Calu3 (cell line): ENCODE data around the gene SUCLA2. TPM values are rescaled to one million over a fixed set of nuclear protein-coding genes. Genes with fewer than 3 reads are reported as not detected.

Experiments used
- BruUV-seq: library from RNA; stranded (reverse); fragments of 400-500 nt; replicated peaks from 2 replicates; lab custom pipeline; 2021; lab: Mats Ljungman, UMichigan
- CTCF ChIA-PET: fragments of 300-600 bp; sonication (Branson Sonifier 250); formaldehyde crosslinking; loops from one replicate; lab custom pipeline; 2022; ENCODE audit warnings: antibody characterized with exemption; lab: Charles Lee
- DNase-seq: peaks from one replicate; pipeline ENCODE4 v3.0.0; 2022
- H3K27ac Mint-ChIP-seq: one replicate; pipeline ENCODE4 v1.8.0; 2022; ENCODE audit warnings: mixed read lengths; ENCODE audit not compliant: unreplicated experiment
- H3K27me3 Mint-ChIP-seq: one replicate; pipeline ENCODE4 v1.8.0; 2022; ENCODE audit warnings: mixed read lengths; ENCODE audit not compliant: unreplicated experiment
- H3K36me3 Mint-ChIP-seq: one replicate; pipeline ENCODE4 v1.8.0; 2022; ENCODE audit warnings: mild to moderate bottlenecking, moderate library complexity, mixed read lengths; ENCODE audit not compliant: insufficient read depth, unreplicated experiment
- H3K4me1 Mint-ChIP-seq: one replicate; pipeline ENCODE4 v1.8.0; 2022; ENCODE audit warnings: mild to moderate bottlenecking, low read depth, mixed read lengths; ENCODE audit not compliant: unreplicated experiment
- H3K4me3 Mint-ChIP-seq: one replicate; pipeline ENCODE4 v1.8.0; 2022; ENCODE audit warnings: mild to moderate bottlenecking, low read depth, moderate library complexity, mixed read lengths; ENCODE audit not compliant: unreplicated experiment
- H3K9me3 Mint-ChIP-seq: one replicate; pipeline ENCODE4 v1.8.0; 2022; ENCODE audit warnings: low read depth, mixed read lengths; ENCODE audit not compliant: unreplicated experiment
- intact Hi-C: fragments of 100-400 bp; cut with micrococcal nuclease; formaldehyde crosslinking; loops from one replicate; pipeline ENCODE4 v1.10.0; 2022; ENCODE audit not compliant: unreplicated experiment
- total RNA-seq: library from RNA; stranded (reverse); gene quantifications from 2 replicates; pipeline ENCODE4 v1.2.3, GENCODE V29; 2022
- TF ChIP-seq, protein P1 (sequence below): fragments of 200-600 bp; IDR thresholded peaks from one replicate; pipeline ENCODE4 v1.8.0; 2022; ENCODE audit warnings: antibody characterized with exemption; ENCODE audit not compliant: unreplicated experiment

The SUCLA2 gene
- total RNA-seq, 1 experiment from 2014 or later = 36.7 TPM

DNA sequence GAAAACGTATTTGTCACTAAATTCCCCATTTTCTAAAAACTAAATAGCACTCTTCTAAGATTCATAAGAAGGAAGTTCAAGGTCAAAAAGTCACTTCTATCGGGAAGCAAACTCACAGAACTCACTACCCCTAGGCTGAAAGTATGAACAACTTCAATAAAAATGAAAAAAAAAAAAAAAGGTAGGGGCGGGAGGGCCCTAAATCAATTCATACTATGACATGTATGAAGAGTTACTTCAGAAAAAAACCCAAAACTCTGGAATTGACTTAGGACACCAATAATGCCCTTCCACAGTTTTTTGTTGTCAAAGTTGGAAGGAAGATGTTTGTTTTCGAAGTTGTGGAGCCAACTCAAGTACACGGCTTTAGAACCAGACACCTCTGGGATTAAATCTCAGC lies 1.1 kb downstream of the SUCLA2 start:
- peak overlapping the region; percentile 83 for H3K4me3 Mint-ChIP-seq
- TF ChIP-seq, protein P1, sequence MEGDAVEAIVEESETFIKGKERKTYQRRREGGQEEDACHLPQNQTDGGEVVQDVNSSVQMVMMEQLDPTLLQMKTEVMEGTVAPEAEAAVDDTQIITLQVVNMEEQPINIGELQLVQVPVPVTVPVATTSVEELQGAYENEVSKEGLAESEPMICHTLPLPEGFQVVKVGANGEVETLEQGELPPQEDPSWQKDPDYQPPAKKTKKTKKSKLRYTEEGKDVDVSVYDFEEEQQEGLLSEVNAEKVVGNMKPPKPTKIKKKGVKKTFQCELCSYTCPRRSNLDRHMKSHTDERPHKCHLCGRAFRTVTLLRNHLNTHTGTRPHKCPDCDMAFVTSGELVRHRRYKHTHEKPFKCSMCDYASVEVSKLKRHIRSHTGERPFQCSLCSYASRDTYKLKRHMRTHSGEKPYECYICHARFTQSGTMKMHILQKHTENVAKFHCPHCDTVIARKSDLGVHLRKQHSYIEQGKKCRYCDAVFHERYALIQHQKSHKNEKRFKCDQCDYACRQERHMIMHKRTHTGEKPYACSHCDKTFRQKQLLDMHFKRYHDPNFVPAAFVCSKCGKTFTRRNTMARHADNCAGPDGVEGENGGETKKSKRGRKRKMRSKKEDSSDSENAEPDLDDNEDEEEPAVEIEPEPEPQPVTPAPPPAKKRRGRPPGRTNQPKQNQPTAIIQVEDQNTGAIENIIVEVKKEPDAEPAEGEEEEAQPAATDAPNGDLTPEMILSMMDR = no peak
- no peak overlapping the region for H3K27ac Mint-ChIP-seq
- no peaks in the 10 kb centered on the region for H3K9me3 Mint-ChIP-seq
- DNase-seq = no peak
- no peaks in the 10 kb centered on the region for H3K27me3 Mint-ChIP-seq
- intact Hi-C loops = no loop called here
- BruUV-seq = no TSS peak
- CTCF ChIA-PET = no interaction called here
- peaks cover 29% of the 10 kb centered on the region for H3K36me3 Mint-ChIP-seq
- H3K4me1 Mint-ChIP-seq = peaks cover 39% of the 10 kb centered on the region

DNA sequence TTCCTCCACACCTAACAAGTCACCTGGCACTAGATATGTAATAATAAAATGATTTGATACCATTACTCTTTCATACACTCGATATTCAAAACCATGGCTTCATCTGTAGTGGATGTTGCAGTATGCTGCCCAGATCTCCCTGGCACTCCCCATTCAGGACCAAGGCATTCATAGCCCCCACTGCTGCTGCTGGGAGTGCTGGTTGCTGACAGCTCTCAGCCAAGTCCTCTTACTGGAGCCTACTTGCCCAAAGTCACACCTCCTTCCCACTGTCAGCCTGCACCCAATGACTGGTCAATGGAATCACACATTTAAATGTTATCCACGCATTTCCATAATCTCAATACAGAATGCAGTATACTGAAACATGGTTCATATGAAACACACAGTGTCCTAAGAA lies 3.7 kb downstream of the SUCLA2 start:
- no peaks in the 10 kb centered on the region for H3K27me3 Mint-ChIP-seq
- peaks cover 30% of the 10 kb centered on the region for H3K36me3 Mint-ChIP-seq
- H3K9me3 Mint-ChIP-seq = no peaks in the 10 kb centered on the region
- peak overlapping the region; percentile 20 for H3K27ac Mint-ChIP-seq
- BruUV-seq = no TSS peak
- H3K4me3 Mint-ChIP-seq = no peak overlapping the region
- TF ChIP-seq, protein P1 = no peak
- peaks cover 19% of the 10 kb centered on the region for H3K4me1 Mint-ChIP-seq
- DNase-seq = no peak
- CTCF ChIA-PET = no interaction called here
- intact Hi-C loops = no loop called here

- H3K4me3 Mint-ChIP-seq = no peak overlapping the region
- no peaks in the 10 kb centered on the region for H3K27me3 Mint-ChIP-seq
- H3K36me3 Mint-ChIP-seq = peaks cover 13% of the 10 kb centered on the region
- peaks cover 10% of the 10 kb centered on the region for H3K4me1 Mint-ChIP-seq
- TF ChIP-seq, protein P1 = no peak
- no peak for DNase-seq
- no peaks in the 10 kb centered on the region for H3K9me3 Mint-ChIP-seq
- intact Hi-C loops = no loop called here
- H3K27ac Mint-ChIP-seq = no peak overlapping the region
- CTCF ChIA-PET = no interaction called here
- BruUV-seq = no TSS peak
These were observed 9.2 kb downstream of the SUCLA2 start for GRCh38 chr13:47991859-47992258.

- H3K27ac Mint-ChIP-seq = no peak overlapping the region
- H3K4me1 Mint-ChIP-seq = peaks cover 10% of the 10 kb centered on the region
- CTCF ChIA-PET = no interaction called here
- H3K36me3 Mint-ChIP-seq = peaks cover 15% of the 10 kb centered on the region
- H3K4me3 Mint-ChIP-seq = no peak overlapping the region
- no peak for DNase-seq
- BruUV-seq = no TSS peak
- intact Hi-C loops = no loop called here
- TF ChIP-seq, protein P1 = no peak
- no peaks in the 10 kb centered on the region for H3K9me3 Mint-ChIP-seq
- H3K27me3 Mint-ChIP-seq = no peaks in the 10 kb centered on the region
These were observed 10.1 kb downstream of the SUCLA2 start for GRCh38 chr13:47990920-47991466.
